Coronary artery (tissue), 2 donors: ENCODE results near the gene PDE6D.

Source experiments
- DNase-seq: peaks from one replicate; pipeline ENCODE4 v3.0.0-alpha.2; 2017; ENCODE audit warnings: low spot score
- H3K27ac ChIP-seq, 2 donors: fragments of 200-600 bp; sonication (generic); one replicate each; pipeline ENCODE4 v1.5.1; 2016 to 2019
- H3K4me3 ChIP-seq: fragments of 200-600 bp; sonication (generic); 2 replicates; pipeline ENCODE4 v1.5.1; 2016; ENCODE audit warnings: mild to moderate bottlenecking, moderate library complexity
- CTCF ChIP-seq: fragments of 200-600 bp; sonication (generic); IDR thresholded peaks from one replicate; pipeline ENCODE4 v1.5.1; 2019; ENCODE audit warnings: antibody characterized with exemption

The PDE6D gene

DNA sequence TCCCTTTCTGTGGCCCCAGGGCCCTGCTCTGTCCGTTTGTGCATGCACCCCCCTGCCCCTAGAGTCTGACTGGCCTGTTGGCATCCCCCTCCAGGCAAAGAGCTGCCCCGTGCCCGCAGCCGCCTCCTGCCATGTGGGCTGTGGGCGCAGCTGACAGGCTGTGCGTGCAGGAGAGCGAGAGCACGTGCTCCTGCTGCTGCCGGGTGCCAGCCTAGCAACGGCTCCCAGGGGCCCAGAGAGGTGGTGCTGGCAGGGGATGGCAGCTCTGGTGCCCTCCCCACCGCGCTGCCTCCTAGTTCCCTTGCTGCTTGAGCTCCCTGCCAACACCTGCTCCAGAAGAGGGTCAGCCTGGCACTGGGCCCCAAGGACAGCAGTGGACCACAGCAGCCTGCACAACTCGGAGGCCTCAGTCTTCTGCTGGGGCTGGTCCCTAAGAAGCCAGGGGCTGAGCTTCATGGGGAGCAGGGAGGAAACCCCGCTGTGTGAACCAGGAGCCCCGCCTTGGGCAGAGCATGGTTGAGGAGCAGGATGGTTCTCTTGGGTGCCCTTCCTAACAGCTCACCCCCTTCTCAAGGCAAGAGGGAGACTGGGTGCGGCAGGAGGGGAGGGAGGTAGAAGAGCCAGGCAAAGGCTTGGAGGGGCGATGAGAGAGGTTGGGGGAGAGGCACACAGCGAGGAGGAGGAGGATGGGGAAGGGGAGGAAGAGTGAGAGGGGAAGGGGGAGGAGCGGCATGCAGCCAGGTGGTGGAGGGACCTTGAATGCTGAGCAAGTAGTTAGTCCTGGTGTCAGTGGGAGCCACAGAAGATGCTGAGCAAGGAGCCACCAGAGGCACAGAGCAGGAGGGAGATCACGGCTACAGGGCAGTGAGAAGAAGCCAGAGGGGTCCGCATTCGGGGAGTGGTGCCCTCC, 96.5 kb downstream of the PDE6D start:
- no peak for TF ChIP-seq CTCF
- no peak overlapping the region for H3K27ac ChIP-seq
- H3K4me3 ChIP-seq, result no peak overlapping the region
- no peak for DNase-seq

DNA sequence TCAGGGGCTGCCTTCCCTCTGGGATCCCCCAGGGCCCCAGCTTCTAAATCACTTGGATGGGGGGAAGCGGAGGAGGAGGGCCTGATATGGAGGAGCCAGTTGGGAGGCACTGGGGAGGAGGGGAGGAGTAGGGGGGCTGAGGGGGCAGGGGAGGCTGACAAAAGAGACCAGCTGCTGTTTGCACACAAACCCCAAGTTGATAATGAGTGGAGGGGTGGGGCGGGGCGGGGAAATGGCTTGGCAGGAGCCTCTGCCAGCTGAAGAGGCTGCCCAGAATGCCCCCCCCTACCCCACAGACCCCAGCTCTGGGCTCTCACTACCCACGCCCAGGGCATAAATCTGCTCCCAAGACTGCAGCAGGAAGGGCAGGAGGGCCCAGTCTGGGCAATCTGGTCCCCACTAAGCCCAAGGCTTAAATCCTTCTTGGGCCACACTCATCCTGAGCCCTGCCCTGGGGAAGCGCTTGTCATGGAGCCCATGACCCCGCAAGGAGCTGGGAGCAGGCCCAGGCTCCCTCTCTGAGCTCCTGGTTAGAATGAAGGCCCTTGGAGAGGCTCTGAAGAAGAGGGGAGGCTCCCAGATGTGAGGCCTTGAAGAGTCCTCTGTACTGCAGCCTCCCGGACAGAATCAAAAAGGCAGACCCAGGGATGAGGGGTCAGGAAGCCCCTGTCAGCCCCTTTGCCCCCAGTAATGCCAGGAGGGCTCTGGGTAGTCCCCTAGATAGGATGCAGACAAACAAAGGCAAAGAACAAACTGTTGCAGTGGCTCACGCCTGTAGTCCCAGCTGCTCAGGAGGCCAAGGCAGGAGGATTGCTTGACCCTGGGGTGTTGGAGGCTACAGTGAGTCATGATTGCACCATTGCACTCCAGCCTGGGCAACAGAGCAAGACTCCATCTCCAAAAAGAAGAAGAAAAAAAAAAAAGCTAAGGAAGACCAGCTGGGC, 97.5 kb downstream of the PDE6D start:
- Histone ChIP-seq H3K27ac (no peak overlapping the region), H3K4me3 (no peak overlapping the region)
- no peak for DNase-seq

GRCh38 chr2:231682603-231683291, 98.3 kb downstream of the PDE6D start:
- no peak overlapping the region for H3K27ac ChIP-seq
- no peak for DNase-seq
- no peak for TF ChIP-seq CTCF
- H3K4me3 ChIP-seq, result no peak overlapping the region

More for the DNA sequence above, 97.5 kb downstream of the PDE6D start:
- TF ChIP-seq CTCF, result no peak
